Thyroid gland (tissue), 4 donors: ENCODE data around the gene CUEDC2. TPM values are rescaled to one million over a fixed set of nuclear protein-coding genes. Genes with fewer than 3 reads are reported as not detected.

Experiments
- DNase-seq, 2 donors: peaks; one replicate each; pipeline ENCODE4 v3.0.0-alpha.2; 2019
- H3K27ac ChIP-seq, 3 donors: fragments of 200-600 bp; sonication (generic); 1 replicate in 2 of 3; 2 replicates in 1 of 3; pipeline ENCODE4 v1.5.1; 2016 to 2019; ENCODE audit warnings: mild to moderate bottlenecking in 1 of 3, moderate library complexity in 1 of 3
- H3K27me3 ChIP-seq: fragments of 200-600 bp; sonication (generic); one replicate; pipeline ENCODE4 v1.5.1; 2019
- H3K36me3 ChIP-seq, 2 donors: fragments of 200-600 bp; sonication (generic); one replicate each; pipeline ENCODE4 v1.5.1; 2016 to 2019
- H3K4me1 ChIP-seq, 2 donors: fragments of 200-600 bp; sonication (generic); one replicate each; pipeline ENCODE4 v1.5.1; 2017 to 2019
- H3K4me3 ChIP-seq, 3 donors: fragments of 200-600 bp; sonication (generic); replicated peaks in 1 of 3; 1 replicate in 2 of 3; 2 replicates in 1 of 3; pipeline ENCODE4 v1.5.1; 2016; ENCODE audit warnings: mild to moderate bottlenecking in 1 of 3
- H3K9me3 ChIP-seq: fragments of 200-600 bp; sonication (generic); one replicate; pipeline ENCODE4 v1.5.1; 2017
- CTCF ChIP-seq, 6 experiments: fragments of 200-600 bp in 3 of 6; fragments of 450-650 bp in 3 of 6; sonication (generic) in 3 of 6; IDR thresholded peaks; one replicate each; pipeline ENCODE4 v1.5.1; 2016 to 2019; ENCODE audit warnings: antibody characterized with exemption in 6 of 6, mild to moderate bottlenecking in 2 of 6, inconsistent platforms in 1 of 6, moderate library complexity in 1 of 6
- POLR2A ChIP-seq, 2 donors: fragments of 450-650 bp; IDR thresholded peaks; one replicate each; pipeline ENCODE4 v1.6.1; 2017; ENCODE audit warnings: antibody characterized with exemption in 2 of 2, mild to moderate bottlenecking in 2 of 2, moderate library complexity in 1 of 2
- WGBS, 2 donors: methylation state at CpG; one replicate each; pipeline ENCODE4 v1.1.5; 2017; 5-methylcytosine and 5-hydroxymethylcytosine counted together
- intact Hi-C: fragments of 100-400 bp; cut with DNase I; formaldehyde crosslinking; loops from one replicate; pipeline ENCODE4 v1.15.1; 2023
- total RNA-seq, 4 donors: library from RNA; depleted of rRNA; stranded (reverse); fragments of >200 nt; gene quantifications; one replicate each; pipeline ENCODE4 v1.2.3, GENCODE V29; 2016

CUEDC2 gene
- total RNA-seq, 4 donors from 2014 or later: 56.2 to 73.9 (median 62.0) TPM

- H3K4me3 ChIP-seq: no peak overlapping the region
- H3K36me3 ChIP-seq: no peaks in the 10 kb centered on the region
- peaks cover 21% of the 10 kb centered on the region for H3K27me3 ChIP-seq
- no peak for DNase-seq
- H3K4me1 ChIP-seq: peaks cover 4 to 19% of the 10 kb centered on the region in 2 donors
- no peak for TF ChIP-seq CTCF (IDR thresholded peaks at IDR 0.05)
- no peak for TF ChIP-seq POLR2A (IDR thresholded peaks at IDR 0.05)
- no peaks in the 10 kb centered on the region for H3K9me3 ChIP-seq
- intact Hi-C loops: no loop called here
- H3K27ac ChIP-seq: no peak overlapping the region
- WGBS, 2 donors: 16 to 24% methylated on average over 5 of the region's 5 CpGs
Measured at GRCh38 chr10:102413053-102413705, 19.2 kb downstream of the CUEDC2 start.

GRCh38 chr10:102412293-102412692, 20.1 kb downstream of the CUEDC2 start:
- Histone ChIP-seq H3K36me3 (no peaks in the 10 kb centered on the region), H3K4me3 (no peak overlapping the region), H3K27me3 (peaks cover 21% of the 10 kb centered on the region), H3K9me3 (no peaks in the 10 kb centered on the region), H3K4me1 (peaks cover 4 to 19% of the 10 kb centered on the region in 2 donors), H3K27ac (no peak overlapping the region)
- 83 to 89% methylated on average over 6 to 10 of the region's 10 CpGs for WGBS, 2 donors
- intact Hi-C loops: no loop called here
- TF ChIP-seq CTCF (IDR thresholded peaks at IDR 0.05) (no peak), POLR2A (IDR thresholded peaks at IDR 0.05) (no peak)
- no peak for DNase-seq

GRCh38 chr10:102411341-102412255, 20.8 kb downstream of the CUEDC2 start:
- H3K36me3 ChIP-seq: no peaks in the 10 kb centered on the region
- H3K27me3 ChIP-seq: peaks cover 21% of the 10 kb centered on the region
- H3K4me3 ChIP-seq: no peak overlapping the region
- H3K4me1 ChIP-seq: peaks cover 4 to 19% of the 10 kb centered on the region in 2 donors
- no peak overlapping the region for H3K27ac ChIP-seq
- no peak for DNase-seq
- H3K9me3 ChIP-seq: no peaks in the 10 kb centered on the region
- intact Hi-C loops: no loop called here
- TF ChIP-seq POLR2A (IDR thresholded peaks at IDR 0.05) (no peak), CTCF (IDR thresholded peaks at IDR 0.05) (no peak)
- 76 to 79% methylated on average over 14 of the region's 14 CpGs for WGBS, 2 donors

- 2 to 7% methylated on average over 18 to 19 of the region's 48 CpGs for WGBS, 2 donors
- Histone ChIP-seq H3K27me3 (peaks cover 21% of the 10 kb centered on the region), H3K27ac (no peak overlapping the region), H3K9me3 (no peaks in the 10 kb centered on the region), H3K36me3 (no peaks in the 10 kb centered on the region), H3K4me3 (no peak overlapping the region), H3K4me1 (peaks cover 4 to 19% of the 10 kb centered on the region in 2 donors)
- no peak for TF ChIP-seq CTCF (IDR thresholded peaks at IDR 0.05)
- DNase-seq: no peak
- intact Hi-C loops: no loop called here
Measured at GRCh38 chr10:102410429-102411073, 21.8 kb downstream of the CUEDC2 start.
